Heart right ventricle (tissue), 16 donors: ENCODE results near the gene ZNF581. TPM values are rescaled to one million over a fixed set of nuclear protein-coding genes. Genes with fewer than 3 reads are reported as not detected.

Experiments used
- ATAC-seq, 8 donors: fragments of 200-7000 bp; cut with Tn5 transposase; one replicate each; pipeline ENCODE4 v1.9.1; 2020; ENCODE audit warnings: mild to moderate bottlenecking in 8 of 8, moderate library complexity in 8 of 8, moderate number of reproducible peaks in 1 of 8
- DNase-seq, 2 donors: peaks; one replicate each; pipeline ENCODE4 v3.0.0-alpha.2; 2020
- H3K27ac ChIP-seq, 10 donors: fragments of 200-600 bp; sonication (generic) in 2 of 10; one replicate each; pipeline versions ENCODE4 v1.5.0 to v1.8.0; 2020 to 2022; ENCODE audit warnings: mild to moderate bottlenecking in 3 of 10
- H3K27me3 ChIP-seq, 7 donors: fragments of 200-600 bp; one replicate each; pipeline ENCODE4 v1.8.0; 2021 to 2022; ENCODE audit warnings: mild to moderate bottlenecking in 2 of 7
- H3K36me3 ChIP-seq, 9 donors: fragments of 200-600 bp; sonication (generic) in 1 of 9; one replicate each; pipeline versions ENCODE4 v1.5.0 to v1.8.0; 2020 to 2022; ENCODE audit warnings: mild to moderate bottlenecking in 2 of 9
- H3K4me1 ChIP-seq, 9 donors: fragments of 200-600 bp; sonication (generic) in 1 of 9; one replicate each; pipeline versions ENCODE4 v1.5.0 to v1.8.0; 2020 to 2022; ENCODE audit warnings: mild to moderate bottlenecking in 4 of 9
- H3K4me3 ChIP-seq, 10 donors: fragments of 200-600 bp; sonication (generic) in 2 of 10; one replicate each; pipeline versions ENCODE4 v1.5.0 to v1.8.0; 2020 to 2022; ENCODE audit warnings: mild to moderate bottlenecking in 7 of 10, moderate library complexity in 2 of 10
- H3K9me3 ChIP-seq, 11 donors: fragments of 200-600 bp in 10 of 11; sonication (generic) in 2 of 11; one replicate each; pipeline versions ENCODE4 v1.5.0 to v1.8.0; 2013 to 2022; ENCODE audit warnings: mild to moderate bottlenecking in 2 of 11, control low read depth in 1 of 11, moderate library complexity in 1 of 11
- CTCF ChIP-seq, 9 donors: fragments of 200-600 bp; sonication (generic) in 2 of 9; IDR thresholded peaks; one replicate each; pipeline versions ENCODE4 v1.5.0 to v1.8.0; 2021 to 2022; ENCODE audit warnings: antibody characterized with exemption in 9 of 9, mild to moderate bottlenecking in 5 of 9, moderate library complexity in 1 of 9
- WGBS, 2 donors: extraction: QIAGEN DNeasy Blood & Tissue Kit; methylation state at CpG; one replicate each; pipeline ENCODE4 v1.1.7; 2013; ENCODE audit warnings: inconsistent platforms in 1 of 2; 5-methylcytosine and 5-hydroxymethylcytosine counted together
- intact Hi-C, 10 donors: fragments of 100-400 bp; cut with DNase I; formaldehyde crosslinking; loops; one replicate each; pipeline versions ENCODE4 v1.11.1 to v1.14.2; 2022
- polyA plus RNA-seq, 2 donors: library from polyadenylated mRNA; stranded (reverse); fragments of 200-250 nt; gene quantifications; one replicate each; pipeline ENCODE4 v1.2.3, GENCODE V29; 2013
- total RNA-seq, 10 donors: library from RNA; stranded (reverse); fragmentation: NEBNext Ultra II Directional in 3 of 10; extraction: Animal tissue kit (Norgen Biotek cat#: 25700) in 3 of 10; gene quantifications; one replicate each; pipeline versions ENCODE4 v1.2.1 to v1.2.4, GENCODE V29; 2021 to 2023
- donor health status: Arrhythmogenic right ventricular cardiomyopathy.
- donor health status: ischemic (EF 13 %, LVEDD 7.1; RV severe dilation, severe dysfunction).
- donor health status: healthy with polysubstance abuse.
- donor health status: DM: no; HTN: yes; CAD: no.
- donor health status: DM: no; HTN: no; CAD: no.
- donor health status: ischemic (EF 25% LVEDD 6.9; RV normal size, moderate dysfunction).
- donor health status: ischemic (EF 25% LVEDD 5.7; RV mildly dilated, moderate dysfunction).
- donor health status: healthy.
- donor health status: DM: yes; HTN: yes; CAD: no.
- donor health status: Ischemic cardiomyopathy.
- donor health status: ischemic (EF 35%, LVEDD 5.7; RV mildly dilated, moderate dysfunction).
- donor health status: nonischemic (EF 11% LVEDD 7.7; RV severe dilation, severe dysfunction).
- donor health status: DM: yes; HTN: yes; CAD: no.
- donor health status: PGD.
- donor health status: ischemic (EF 29% LVEDD 5.4; RV normal size, mild dysfunction).
- donor health status: nonischemic (EF 23%, LVEDD 6.1; RV moderate dilation, normal function).

ZNF581 gene
- total and polyA plus RNA-seq, 12 donors: 4.0 to 15.6 (median 6.5) TPM

DNA sequence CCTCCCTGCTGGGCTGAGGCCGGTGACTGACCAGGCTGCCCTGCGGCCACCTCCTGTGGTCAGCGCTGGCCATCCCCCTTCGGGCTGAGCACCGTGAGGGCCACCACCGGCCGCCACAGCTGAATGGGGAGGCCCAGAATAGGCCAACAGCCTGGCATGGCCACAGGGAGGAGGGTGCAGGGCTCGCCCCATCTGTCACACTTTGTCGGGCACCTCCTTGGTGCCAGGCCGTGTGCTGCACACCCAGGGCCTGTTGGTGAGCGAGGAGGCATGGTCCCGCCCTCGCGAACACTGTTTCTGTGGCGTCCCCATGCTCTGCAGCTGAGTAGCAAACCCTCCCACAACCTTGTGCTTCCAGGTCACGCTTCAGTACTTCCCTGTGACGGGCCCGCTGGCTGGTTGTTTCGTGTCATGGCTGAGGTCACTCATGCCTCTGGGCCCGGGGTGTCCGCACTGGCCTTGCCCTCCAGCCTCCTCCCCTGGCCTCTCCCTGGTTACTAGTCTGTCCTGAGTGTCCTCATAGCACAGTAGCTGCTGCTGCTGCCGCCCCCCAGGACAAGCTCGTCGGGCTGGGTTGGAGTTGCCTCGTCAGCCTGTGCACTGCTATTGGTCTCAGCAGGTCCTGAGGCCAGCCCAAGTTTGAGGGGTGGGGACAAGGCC is 46.8 kb downstream of the ZNF581 start:
- no peaks in the 10 kb centered on the region for H3K27me3 ChIP-seq
- peaks cover 0 to 19% (median 0%) of the 10 kb centered on the region in 9 donors for H3K4me1 ChIP-seq
- no peak overlapping the region for H3K4me3 ChIP-seq
- no peak for ATAC-seq
- no peak for TF ChIP-seq CTCF (IDR thresholded peaks at IDR 0.05)
- no peak overlapping the region for H3K27ac ChIP-seq
- no peak for DNase-seq
- intact Hi-C loops: no loop called here
- 94 to 95% methylated on average over 25 of the region's 25 CpGs for WGBS, 2 donors
- H3K36me3 ChIP-seq: peaks cover 0 to 99% (median 65%) of the 10 kb centered on the region in 9 donors
- H3K9me3 ChIP-seq: no peaks in the 10 kb centered on the region

DNA sequence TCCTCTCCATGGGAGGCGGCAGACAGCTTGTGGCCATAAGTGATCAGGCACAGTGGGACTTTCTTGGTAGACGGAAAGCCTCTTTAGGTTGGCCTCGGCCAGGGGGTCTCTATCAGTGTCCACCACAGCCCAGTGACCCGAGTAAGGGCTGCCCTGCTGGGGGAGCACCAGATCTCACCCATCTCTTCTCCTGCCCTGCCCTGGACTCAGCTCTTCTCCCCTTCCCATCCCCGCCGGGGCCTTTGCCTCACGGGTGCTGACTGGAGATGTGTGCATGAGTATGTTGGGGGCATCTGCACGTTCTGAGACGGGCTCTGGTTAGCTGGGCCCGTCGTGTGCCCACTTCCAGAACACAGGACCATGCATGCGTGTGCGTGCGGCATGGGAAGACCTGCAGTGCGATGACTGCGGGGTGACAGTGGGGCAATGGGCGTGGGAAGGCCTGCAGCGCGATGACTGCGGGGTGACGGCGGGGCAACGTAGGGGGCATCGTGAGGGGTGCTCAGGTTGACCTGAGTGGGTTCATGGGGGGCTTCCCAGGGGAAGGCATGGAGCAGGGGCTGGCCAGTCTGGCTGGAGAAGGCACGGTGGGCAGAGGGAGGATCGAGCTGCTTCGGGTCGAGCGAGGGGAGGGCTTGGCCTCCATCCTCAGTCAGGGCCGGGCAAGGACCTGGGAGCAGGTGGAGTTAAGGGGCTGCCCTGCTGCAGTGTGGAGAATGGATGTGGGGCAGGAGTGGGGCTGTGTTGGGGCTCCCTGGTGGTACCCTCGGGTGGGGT is 47.5 kb downstream of the ZNF581 start:
- H3K27ac ChIP-seq: no peak overlapping the region
- DNase-seq: no peak
- TF ChIP-seq CTCF (IDR thresholded peaks at IDR 0.05): no peak
- intact Hi-C loops: no loop called here
- WGBS, 2 donors: 92 to 93% methylated on average over 31 of the region's 31 CpGs
- H3K4me1 ChIP-seq: peaks cover 0 to 15% (median 0%) of the 10 kb centered on the region in 9 donors
- peaks cover 0 to 99% (median 65%) of the 10 kb centered on the region in 9 donors for H3K36me3 ChIP-seq
- no peaks in the 10 kb centered on the region for H3K9me3 ChIP-seq
- H3K4me3 ChIP-seq: no peak overlapping the region
- ATAC-seq: no peak
- no peaks in the 10 kb centered on the region for H3K27me3 ChIP-seq

DNA sequence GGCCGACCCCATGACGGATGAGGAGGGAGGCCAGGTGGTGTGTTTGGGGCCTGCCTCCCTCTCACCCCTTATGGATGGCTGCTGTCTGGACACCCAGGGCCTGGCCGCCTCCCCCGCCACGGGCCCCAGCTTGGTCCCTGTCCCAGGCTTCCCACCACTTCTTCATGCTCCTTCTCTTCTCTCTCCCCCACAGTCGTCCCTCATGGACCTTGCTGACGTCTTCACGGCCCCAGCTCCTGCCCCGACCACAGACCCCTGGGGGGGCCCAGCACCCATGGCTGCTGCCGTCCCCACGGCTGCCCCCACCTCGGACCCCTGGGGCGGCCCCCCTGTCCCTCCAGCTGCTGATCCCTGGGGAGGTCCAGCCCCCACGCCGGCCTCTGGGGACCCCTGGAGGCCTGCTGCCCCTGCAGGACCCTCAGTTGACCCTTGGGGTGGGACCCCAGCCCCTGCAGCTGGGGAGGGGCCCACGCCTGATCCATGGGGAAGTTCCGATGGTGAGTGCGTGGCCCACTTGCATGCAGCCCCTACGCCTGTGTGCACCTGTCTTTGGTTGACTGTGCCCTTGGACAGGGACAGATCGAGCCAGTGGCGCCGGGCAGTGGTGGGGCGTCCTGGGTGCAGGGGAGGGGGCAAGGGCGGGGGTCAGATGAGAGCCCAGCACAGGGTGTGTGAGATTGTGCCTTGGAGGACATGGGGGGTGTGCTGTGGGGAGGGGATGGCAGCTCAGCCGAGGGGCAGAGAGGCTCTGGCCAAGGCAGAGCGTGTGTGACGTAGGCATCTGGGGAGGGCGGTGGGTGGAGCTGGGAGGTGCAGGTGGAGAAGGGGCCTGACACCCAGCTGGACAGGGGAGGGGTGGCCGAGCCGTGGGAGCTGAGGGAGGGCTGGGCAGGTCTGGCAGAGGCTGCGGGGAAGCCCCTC is 48.4 kb downstream of the ZNF581 start:
- intact Hi-C loops: no loop called here
- 95% methylated on average over 31 of the region's 31 CpGs for WGBS, 2 donors
- Histone ChIP-seq H3K27ac (no peak overlapping the region), H3K4me1 (peaks cover 0 to 9% (median 0%) of the 10 kb centered on the region in 9 donors), H3K9me3 (no peaks in the 10 kb centered on the region), H3K36me3 (peaks cover 0 to 100% (median 70%) of the 10 kb centered on the region in 9 donors), H3K27me3 (no peaks in the 10 kb centered on the region), H3K4me3 (no peak overlapping the region)
- DNase-seq: no peak
- TF ChIP-seq CTCF (IDR thresholded peaks at IDR 0.05): no peak
- ATAC-seq: no peak

GRCh38 chr19:55692681-55693081 is 49.2 kb downstream of the ZNF581 start:
- Histone ChIP-seq H3K36me3 (peaks cover 0 to 100% (median 74%) of the 10 kb centered on the region in 9 donors), H3K4me1 (peaks cover 0 to under 1% (median 0%) of the 10 kb centered on the region in 9 donors), H3K27ac (no peak overlapping the region), H3K9me3 (no peaks in the 10 kb centered on the region), H3K27me3 (no peaks in the 10 kb centered on the region), H3K4me3 (no peak overlapping the region)
- no peak for ATAC-seq
- 91 to 93% methylated on average over 19 of the region's 19 CpGs for WGBS, 2 donors
- no peak for TF ChIP-seq CTCF (IDR thresholded peaks at IDR 0.05)
- intact Hi-C loops: no loop called here
- DNase-seq: no peak
